Measurements from ENCODE around the gene AATK. TPM values are rescaled to one million over a fixed set of nuclear protein-coding genes. Genes with fewer than 3 reads are reported as not detected.

Gene AATK
- total and polyA plus RNA-seq, 10 of the 15 experiments (the other 5 are each of a cell fraction or from before 2014, with no cell fraction given): 0.04 TPM; not detected in 9

GRCh38 chr17:81103379-81103778, 62.6 kb downstream of the AATK start:
- SMC1A ChIA-PET (ENCODE audit: uncharacterized antibody, unreplicated experiment): interaction anchor here (1.0 to 1.2 kb wide), 2 partner anchors 80 to 112 kb away, joined by 3 read pairs; no protein-coding TSS in a partner anchor
- Histone ChIP-seq H3K4me1 (ENCODE audit: control insufficient read depth, insufficient read depth, low read length) (no peaks in the 10 kb centered on the region), H2AFZ (ENCODE audit: control insufficient read depth, low read depth, low read length) (no peak overlapping the region), H3K9ac (ENCODE audit: control insufficient read depth, insufficient read depth, low read length) (no peak overlapping the region), H3K4me3 (no peak overlapping the region), H3K4me2 (ENCODE audit: control insufficient read depth, insufficient read depth) (no peak overlapping the region), H3K36me3 (ENCODE audit: control insufficient read depth in 2 of 2, insufficient read depth in 2 of 2, low read length in 1 of 2) (no peaks in the 10 kb centered on the region), H3K9me3 (replicated peaks; ENCODE audit: control insufficient read depth, insufficient read depth, low read length) (no peaks in the 10 kb centered on the region), H3K27me3 (replicated peaks in 1 of 2; ENCODE audit: control insufficient read depth in 2 of 2, insufficient read depth in 2 of 2, low read length in 1 of 2) (no peaks in the 10 kb centered on the region; a peak in 1 of 4 replicates), H3K27ac (ENCODE audit: control insufficient read depth, insufficient read depth) (no peak overlapping the region), H4K20me1 (ENCODE audit: control insufficient read depth, insufficient read depth) (no peaks in the 10 kb centered on the region), H3K79me2 (ENCODE audit: control insufficient read depth, insufficient read depth, low read length) (no peaks in the 10 kb centered on the region)
- DNase-seq (ENCODE audit: low read depth, low spot score) (no peak), FAIRE-seq (no peak), ATAC-seq (no peak)
- POLR2A ChIA-PET: no interaction called here
- in situ Hi-C loops (cut with MboI) (no loop called here), intact Hi-C loops (cut with micrococcal nuclease; ENCODE audit: unreplicated experiment) (loop anchor here (5.0 kb wide), 1 partner anchor 379 kb away; no protein-coding TSS in a partner anchor)
- CTCF ChIA-PET: interaction anchor here (1.1 to 3.5 kb wide), 3 partner anchors 8 to 80 kb away, joined by 4 to 22 read pairs (median 4); no protein-coding TSS in a partner anchor
- RAD21 ChIA-PET (ENCODE audit: unreplicated experiment): no interaction called here
- TF ChIP-seq E4F1 (IDR thresholded peaks at IDR 0.05; ENCODE audit: borderline replicate concordance, partially characterized antibody) (no peak), CHD4 (IDR thresholded peaks at IDR 0.05) (no peak), POU2F2 (IDR thresholded peaks at IDR 0.05; ENCODE audit: borderline replicate concordance, low read depth, low read length) (no peak), MEF2B (IDR thresholded peaks at IDR 0.05; ENCODE audit: partially characterized antibody, poor library complexity, severe bottlenecking) (no peak), NR2C1 (IDR thresholded peaks at IDR 0.05) (no peak), TCF3 (IDR thresholded peaks at IDR 0.05; ENCODE audit: borderline replicate concordance, insufficient read depth, low read depth, low read length) (no peak), NFYA (IDR thresholded peaks at IDR 0.05; ENCODE audit: borderline replicate concordance, low read depth, low read length) (no peak), PAX5 (IDR thresholded peaks at IDR 0.05; ENCODE audit: borderline replicate concordance, low read depth, low read length) (no peak), NFXL1 (IDR thresholded peaks at IDR 0.05; ENCODE audit: borderline replicate concordance) (no peak), BHLHE40 (IDR thresholded peaks at IDR 0.05; ENCODE audit: borderline replicate concordance in 1 of 2, low read depth in 2 of 2, low read length in 1 of 2) (no peak)
- 48% methylated on average over 19 of the region's 20 CpGs for WGBS (ENCODE audit: insufficient coverage, insufficient replicate concordance, low lambda C conversion rate, missing lambda C conversion rate)
- no TSS peak for BruUV-seq (replicated peaks)

All from GM12878 (cell line).